Measurements from ENCODE around the gene SLC44A1. TPM values are rescaled to one million over a fixed set of nuclear protein-coding genes. Genes with fewer than 3 reads are reported as not detected.

SLC44A1 gene
- total and polyA plus RNA-seq, 10 of the 15 experiments (the other 5 are each of a cell fraction or from before 2014, with no cell fraction given), result 2.4 to 21.2 (median 12.4) TPM

DNA sequence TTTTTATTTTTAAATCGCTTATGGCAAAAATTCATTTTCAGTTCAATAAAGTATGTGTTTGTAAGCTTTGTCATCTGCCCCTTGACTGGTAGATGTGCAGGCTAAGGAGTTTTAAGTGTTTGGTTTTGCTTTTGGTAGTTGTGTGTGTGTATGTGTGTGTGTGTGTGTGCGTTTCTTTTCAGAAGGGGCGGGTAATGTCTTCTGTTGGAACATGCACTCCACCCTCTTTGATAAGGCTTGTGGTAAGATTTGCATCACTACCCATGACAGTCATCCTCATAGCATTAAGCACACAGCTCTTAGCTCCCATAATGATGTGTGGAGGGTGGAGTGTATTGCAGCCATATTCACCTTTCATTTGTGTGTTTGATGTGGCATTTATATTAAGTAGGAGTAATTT, 111.3 kb downstream of the SLC44A1 start:
- no peaks in the 10 kb centered on the region for H3K79me2 ChIP-seq (ENCODE audit: control insufficient read depth, insufficient read depth, low read length)
- no peaks in the 10 kb centered on the region for H4K20me1 ChIP-seq (ENCODE audit: control insufficient read depth, insufficient read depth)
- no peaks in the 10 kb centered on the region for H3K36me3 ChIP-seq (ENCODE audit: control insufficient read depth in 2 of 2, insufficient read depth in 2 of 2, low read length in 1 of 2)
- ChIA-PET POLR2A (no interaction called here), SMC1A (ENCODE audit: uncharacterized antibody, unreplicated experiment) (interaction anchor here (0.6 to 3.8 kb wide), 6 partner anchors 10 to 47 kb away, joined by 3 to 17 read pairs (median 4); no protein-coding TSS in a partner anchor), CTCF (interaction anchor here (1.1 to 2.2 kb wide), 3 partner anchors 9 to 60 kb away, joined by 4 to 9 read pairs (median 5); no protein-coding TSS in a partner anchor), RAD21 (ENCODE audit: unreplicated experiment) (interaction anchor here (0.9 to 1.1 kb wide), 2 partner anchors 25 to 47 kb away, joined by 3 to 4 read pairs; no protein-coding TSS in a partner anchor)
- DNase-seq (ENCODE audit: low read depth, low spot score) (peak; percentile 5), FAIRE-seq (no peak), ATAC-seq (peak; percentile 90)
- H3K4me2 ChIP-seq (ENCODE audit: control insufficient read depth, insufficient read depth), result no peak overlapping the region
- H3K9ac ChIP-seq (ENCODE audit: control insufficient read depth, insufficient read depth, low read length), result no peak overlapping the region
- BruUV-seq (replicated peaks), result no TSS peak
- H2AFZ ChIP-seq (ENCODE audit: control insufficient read depth, low read depth, low read length), result no peak overlapping the region
- WGBS (ENCODE audit: insufficient coverage, insufficient replicate concordance, low lambda C conversion rate, missing lambda C conversion rate), result 51% methylated on average over 3 of the region's 3 CpGs
- H3K9me3 ChIP-seq (replicated peaks; ENCODE audit: control insufficient read depth, insufficient read depth, low read length), result no peaks in the 10 kb centered on the region
- intact Hi-C loops (cut with micrococcal nuclease; ENCODE audit: unreplicated experiment), result loop anchor here (5.0 kb wide), 2 partner anchors 52 to 108 kb away; no protein-coding TSS in a partner anchor
- in situ Hi-C loops (cut with MboI), result no loop called here
- peaks cover 10% of the 10 kb centered on the region for H3K4me1 ChIP-seq (ENCODE audit: control insufficient read depth, insufficient read depth, low read length)
- H3K27ac ChIP-seq (ENCODE audit: control insufficient read depth, insufficient read depth), result no peak overlapping the region
- H3K27me3 ChIP-seq (replicated peaks in 1 of 2; ENCODE audit: control insufficient read depth in 2 of 2, insufficient read depth in 2 of 2, low read length in 1 of 2), result no peaks in the 10 kb centered on the region
- no peak overlapping the region for H3K4me3 ChIP-seq
- TF ChIP-seq MEF2A (IDR thresholded peaks at IDR 0.05; ENCODE audit: insufficient read depth, low read depth, low read length), result no peak
- TF ChIP-seq CREM (IDR thresholded peaks at IDR 0.05; ENCODE audit: low read depth), result peak; percentile 26; the same call in 1 of the 2 replicates
- no peak for TF ChIP-seq KLF5 (IDR thresholded peaks at IDR 0.05; ENCODE audit: partially characterized antibody)
- TF ChIP-seq IRF4 (IDR thresholded peaks at IDR 0.05; ENCODE audit: low read depth, low read length), result peak; percentile 7; the same call in 1 of the 2 replicates
- peak; percentile 42; the same call in 1 of the 2 replicates for TF ChIP-seq PKNOX1 (IDR thresholded peaks at IDR 0.05)
- TF ChIP-seq PML (IDR thresholded peaks at IDR 0.05; ENCODE audit: low read length), result no peak
- TF ChIP-seq SRF (IDR thresholded peaks at IDR 0.05; ENCODE audit: low read depth in 2 of 2, low read length in 2 of 2), result no peak
- no peak for TF ChIP-seq E2F8 (IDR thresholded peaks at IDR 0.05; ENCODE audit: low read depth, partially characterized antibody)
- no peak for TF ChIP-seq ATF7 (IDR thresholded peaks at IDR 0.05; ENCODE audit: low read depth)
- no peak for TF ChIP-seq CHD4 (IDR thresholded peaks at IDR 0.05)
- TF ChIP-seq EP300 (IDR thresholded peaks at IDR 0.05; ENCODE audit: borderline replicate concordance in 1 of 2, control insufficient read depth in 1 of 2, low read depth in 2 of 2, low read length in 2 of 2), result no peak
- no peak for TF ChIP-seq STAT1 (conservative IDR thresholded peaks at IDR 0.05)
- TF ChIP-seq TCF3 (IDR thresholded peaks at IDR 0.05; ENCODE audit: borderline replicate concordance, insufficient read depth, low read depth, low read length), result no peak
- TF ChIP-seq YBX1 (IDR thresholded peaks at IDR 0.05), result no peak
- no peak for TF ChIP-seq BCL3 (IDR thresholded peaks at IDR 0.05; ENCODE audit: borderline replicate concordance, insufficient read depth, low read depth, low read length, poor library complexity, severe bottlenecking)
- no peak for TF ChIP-seq ZNF207 (IDR thresholded peaks at IDR 0.05; ENCODE audit: borderline replicate concordance)

All from GM12878 (cell line).